ENCODE measurements around the gene FAM168A. TPM values are rescaled to one million over a fixed set of nuclear protein-coding genes. Genes with fewer than 3 reads are reported as not detected.

FAM168A gene
- total and polyA plus RNA-seq, 10 of the 15 experiments (the other 5 are each of a cell fraction or from before 2014, with no cell fraction given), result 1.7 to 20.0 (median 10.0) TPM

- TF ChIP-seq SMAD1 (IDR thresholded peaks at IDR 0.05; ENCODE audit: low read depth, partially characterized antibody) (no peak), POLR2AphosphoS2 (IDR thresholded peaks at IDR 0.05; ENCODE audit: low read depth, low read length) (no peak), CREM (IDR thresholded peaks at IDR 0.05; ENCODE audit: low read depth) (no peak), KLF5 (IDR thresholded peaks at IDR 0.05; ENCODE audit: partially characterized antibody) (no peak), RELA (IDR thresholded peaks at IDR 0.05; ENCODE audit: borderline replicate concordance, partially characterized antibody) (peak; percentile 28), NR2F1 (conservative IDR thresholded peaks at IDR 0.05) (peak; percentile 65; the same call in 1 of the 2 replicates), ZNF217 (IDR thresholded peaks at IDR 0.05) (no peak)
Measured at GRCh38 chr11:73383249-73384124, 214.4 kb downstream of the FAM168A start (continued).

- RAD21 ChIA-PET (ENCODE audit: unreplicated experiment), result interaction anchor here (0.9 to 3.1 kb wide), 6 partner anchors 11 to 280 kb away, joined by 3 to 14 read pairs (median 4); partner anchors contain the start of gene ARHGEF17
- Histone ChIP-seq H3K27me3 (replicated peaks in 1 of 2; ENCODE audit: control insufficient read depth in 2 of 2, insufficient read depth in 2 of 2, low read length in 1 of 2) (no peaks in the 10 kb centered on the region), H3K9ac (ENCODE audit: control insufficient read depth, insufficient read depth, low read length) (peak overlapping the region; percentile 65), H3K4me3 (peak overlapping the region; percentile 66), H2AFZ (ENCODE audit: control insufficient read depth, low read depth, low read length) (no peak overlapping the region), H3K4me1 (ENCODE audit: control insufficient read depth, insufficient read depth, low read length) (peaks cover 91% of the 10 kb centered on the region), H3K9me3 (replicated peaks; ENCODE audit: control insufficient read depth, insufficient read depth, low read length) (no peaks in the 10 kb centered on the region), H4K20me1 (ENCODE audit: control insufficient read depth, insufficient read depth) (no peaks in the 10 kb centered on the region), H3K27ac (ENCODE audit: control insufficient read depth, insufficient read depth) (peak overlapping the region; percentile 95), H3K4me2 (ENCODE audit: control insufficient read depth, insufficient read depth) (peak overlapping the region; percentile 88), H3K79me2 (ENCODE audit: control insufficient read depth, insufficient read depth, low read length) (peaks cover 100% of the 10 kb centered on the region), H3K36me3 (ENCODE audit: control insufficient read depth in 2 of 2, insufficient read depth in 2 of 2, low read length in 1 of 2) (peaks cover 0 to 1% of the 10 kb centered on the region in 2 experiments; a peak in 2 of 4 replicates)
- SMC1A ChIA-PET (ENCODE audit: uncharacterized antibody, unreplicated experiment), result interaction anchor here (0.5 to 3.3 kb wide), 11 partner anchors 10 to 279 kb away, joined by 3 to 12 read pairs (median 4); no protein-coding TSS in a partner anchor
- TF ChIP-seq CBFB (IDR thresholded peaks at IDR 0.05; ENCODE audit: low read depth), result no peak
- no peak for TF ChIP-seq BCL3 (IDR thresholded peaks at IDR 0.05; ENCODE audit: borderline replicate concordance, insufficient read depth, low read depth, low read length, poor library complexity, severe bottlenecking)
- no peak for TF ChIP-seq ZBED1 (IDR thresholded peaks at IDR 0.05; ENCODE audit: borderline replicate concordance)
- no peak for TF ChIP-seq NR2F1 (conservative IDR thresholded peaks at IDR 0.05)
- no peak for TF ChIP-seq SPI1 (IDR thresholded peaks at IDR 0.05; ENCODE audit: borderline replicate concordance, insufficient read depth, low read depth, low read length)
- no peak for TF ChIP-seq ZBTB40 (IDR thresholded peaks at IDR 0.05; ENCODE audit: borderline replicate concordance)
- TF ChIP-seq SMARCA5 (IDR thresholded peaks at IDR 0.05), result peak; percentile 15; the same call in 1 of the 2 replicates
- TF ChIP-seq LARP7 (IDR thresholded peaks at IDR 0.05), result peak; percentile 35; the same call in 1 of the 2 replicates
- no peak for TF ChIP-seq HDAC2 (IDR thresholded peaks at IDR 0.05)
- no peak for TF ChIP-seq NR2C1 (IDR thresholded peaks at IDR 0.05)
- WGBS (ENCODE audit: insufficient coverage, insufficient replicate concordance, low lambda C conversion rate, missing lambda C conversion rate), result 2% methylated on average over 3 of the region's 3 CpGs
- no TSS peak for BruUV-seq (replicated peaks)
- CTCF ChIA-PET, result interaction anchor here (0.5 to 25.6 kb wide), 13 partner anchors 11 to 1110 kb away, joined by 3 to 400 read pairs (median 4); no protein-coding TSS in a partner anchor
- in situ Hi-C loops (cut with MboI) (no loop called here), intact Hi-C loops (cut with micrococcal nuclease; ENCODE audit: unreplicated experiment) (no loop called here)
- POLR2A ChIA-PET, result interaction anchor here (0.5 to 1.6 kb wide), 6 partner anchors 16 to 233 kb away, joined by 3 to 5 read pairs (median 3); no protein-coding TSS in a partner anchor
- no peak for ATAC-seq
- DNase-seq (ENCODE audit: low read depth, low spot score), result no peak
- FAIRE-seq, result no peak
Measured at GRCh38 chr11:73382747-73383146, 215.2 kb downstream of the FAM168A start.
